Activated T-cell treated with anti-CD3 and anti-CD28 coated beads, Interleukin-2, amount 50 U/mL, for 72 hours (primary cell): ENCODE measurements around the gene ZNF407. TPM values are rescaled to one million over a fixed set of nuclear protein-coding genes. Genes with fewer than 3 reads are reported as not detected.

Experiments
- ATAC-seq, 2 donors: fragments of 150-1000 bp; cut with Tn5 transposase; replicated peaks in 1 of 2; 2 replicates each; pipeline ENCODE4 v1.10.0; 2021; ENCODE audit warnings: moderate library complexity in 2 of 2, mild to moderate bottlenecking in 1 of 2
- DNase-seq, 2 donors: peaks; one replicate each; pipeline ENCODE4 v3.0.0; 2021 to 2022; ENCODE audit warnings: mixed read lengths in 1 of 2
- H3K27ac Mint-ChIP-seq: one replicate; pipeline ENCODE4 v1.8.0; 2022; ENCODE audit warnings: mild to moderate bottlenecking, moderate library complexity, mixed read lengths
- H3K27me3 Mint-ChIP-seq: one replicate; pipeline ENCODE4 v1.8.0; 2022; ENCODE audit warnings: low read depth, mixed read lengths
- H3K36me3 Mint-ChIP-seq, 2 donors: one replicate each; pipeline ENCODE4 v1.8.0; 2022; ENCODE audit warnings: mixed read lengths in 2 of 2, mild to moderate bottlenecking in 1 of 2; ENCODE audit not compliant: insufficient read depth in 2 of 2
- H3K4me1 Mint-ChIP-seq: one replicate; pipeline ENCODE4 v1.8.0; 2022; ENCODE audit warnings: low read depth, mixed read lengths
- H3K4me3 Mint-ChIP-seq, 2 donors: one replicate each; pipeline ENCODE4 v1.8.0; 2022; ENCODE audit warnings: mild to moderate bottlenecking in 2 of 2, mixed read lengths in 2 of 2, moderate library complexity in 2 of 2
- H3K9me3 Mint-ChIP-seq, 2 donors: one replicate each; pipeline ENCODE4 v1.8.0; 2022; ENCODE audit warnings: mixed read lengths in 2 of 2
- total RNA-seq, 2 donors: library from RNA; stranded (reverse); gene quantifications; one replicate each; pipeline ENCODE4 v1.2.3, GENCODE V29; 2022

ZNF407 gene
- total RNA-seq, 2 donors from 2014 or later, result 11.9 to 13.0 TPM

DNA sequence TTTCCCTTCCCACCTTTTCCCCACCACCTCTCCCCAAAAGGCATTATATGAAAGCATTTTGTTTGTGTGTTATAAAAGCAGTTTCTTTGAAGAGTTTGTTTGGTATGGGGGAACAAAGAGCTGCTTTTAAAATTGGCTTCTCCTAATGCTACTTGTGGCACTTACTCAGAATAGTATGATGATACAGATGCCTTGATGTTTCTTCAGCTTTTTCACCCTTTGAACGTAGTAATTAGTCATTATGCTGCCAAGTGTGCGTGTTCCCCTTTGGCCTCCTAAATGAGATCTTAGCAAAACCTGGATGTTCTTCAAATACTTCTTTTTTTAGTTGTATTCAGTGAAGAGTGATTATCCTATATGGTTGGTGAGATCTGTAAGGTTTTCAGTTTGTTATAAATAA lies 427.9 kb downstream of the ZNF407 start:
- peak; percentile 52 to 60 for ATAC-seq
- no peak overlapping the region for H3K27ac Mint-ChIP-seq

DNA sequence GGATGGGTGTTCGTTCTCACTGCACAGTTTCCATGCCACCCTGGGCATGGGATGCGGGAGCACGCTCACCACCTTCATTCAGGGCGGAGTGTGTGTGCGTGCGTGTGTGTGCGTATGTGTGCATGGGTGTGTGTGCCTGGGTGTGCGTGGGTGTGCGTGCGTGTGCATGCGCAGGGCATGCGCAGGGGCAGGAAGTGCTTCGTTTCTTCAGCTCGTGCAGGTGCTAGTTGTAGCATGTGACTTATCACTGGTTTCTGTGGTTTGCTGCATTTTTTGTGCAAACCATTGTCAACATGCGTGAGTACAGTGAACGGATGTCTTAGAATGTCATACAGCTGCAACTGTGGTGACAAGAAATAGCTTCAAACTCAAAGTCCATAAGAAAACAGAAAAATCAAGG lies 431.8 kb downstream of the ZNF407 start:
- peaks cover 4 to 5% of the 10 kb centered on the region in 2 donors for H3K9me3 Mint-ChIP-seq
- H3K27me3 Mint-ChIP-seq, result no peaks in the 10 kb centered on the region
- H3K36me3 Mint-ChIP-seq, result peaks cover 8 to 10% of the 10 kb centered on the region in 2 donors
- peaks cover 18% of the 10 kb centered on the region for H3K4me1 Mint-ChIP-seq
- peak in 1 of 2 donors; percentile 36 for ATAC-seq
- DNase-seq, result no peak
- H3K27ac Mint-ChIP-seq, result peak overlapping the region; percentile 22
- H3K4me3 Mint-ChIP-seq, result peak overlapping the region in 1 of 2 donors; percentile 10

More for the DNA sequence above, 427.9 kb downstream of the ZNF407 start:
- DNase-seq, result no peak
- H3K9me3 Mint-ChIP-seq, result peaks cover 4 to 7% of the 10 kb centered on the region in 2 donors
- H3K36me3 Mint-ChIP-seq, result peaks cover 8 to 10% of the 10 kb centered on the region in 2 donors
- H3K27me3 Mint-ChIP-seq, result no peaks in the 10 kb centered on the region
- no peak overlapping the region for H3K4me3 Mint-ChIP-seq
- H3K4me1 Mint-ChIP-seq, result peaks cover 24% of the 10 kb centered on the region

DNA sequence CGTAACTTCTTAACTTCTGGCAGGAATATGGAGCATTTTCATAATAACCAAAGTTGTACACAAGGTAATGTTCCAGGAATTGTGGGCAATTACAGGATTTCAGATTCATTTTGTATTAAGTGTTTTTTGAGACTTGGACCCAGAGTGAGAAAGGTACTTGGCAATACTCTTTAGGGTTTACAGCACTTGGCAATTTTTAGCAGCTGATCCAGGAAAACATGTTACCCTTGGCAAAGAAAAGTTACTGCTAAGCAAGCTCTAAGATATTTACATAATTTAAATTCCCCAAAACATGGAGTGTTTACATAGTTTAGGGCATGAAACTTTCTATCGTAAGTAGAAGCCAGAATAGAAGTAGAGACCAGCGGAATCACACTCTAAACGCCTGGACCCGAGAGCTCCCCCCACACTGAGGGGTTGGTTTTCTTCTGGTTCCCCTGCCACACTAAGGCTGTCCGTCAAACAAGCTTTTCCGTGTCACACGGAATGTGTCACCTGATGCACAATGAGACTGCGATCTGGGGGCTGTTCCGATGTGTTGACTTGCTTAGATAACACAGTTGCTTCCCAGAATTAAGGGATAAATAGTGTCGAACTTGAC lies 434.1 kb downstream of the ZNF407 start:
- Mint-ChIP-seq H3K36me3 (peaks cover 8 to 10% of the 10 kb centered on the region in 2 donors), H3K27ac (no peak overlapping the region), H3K27me3 (no peaks in the 10 kb centered on the region), H3K9me3 (peaks cover 4 to 5% of the 10 kb centered on the region in 2 donors), H3K4me1 (peaks cover 20% of the 10 kb centered on the region), H3K4me3 (no peak overlapping the region)
- no peak for DNase-seq
- no peak for ATAC-seq

DNA sequence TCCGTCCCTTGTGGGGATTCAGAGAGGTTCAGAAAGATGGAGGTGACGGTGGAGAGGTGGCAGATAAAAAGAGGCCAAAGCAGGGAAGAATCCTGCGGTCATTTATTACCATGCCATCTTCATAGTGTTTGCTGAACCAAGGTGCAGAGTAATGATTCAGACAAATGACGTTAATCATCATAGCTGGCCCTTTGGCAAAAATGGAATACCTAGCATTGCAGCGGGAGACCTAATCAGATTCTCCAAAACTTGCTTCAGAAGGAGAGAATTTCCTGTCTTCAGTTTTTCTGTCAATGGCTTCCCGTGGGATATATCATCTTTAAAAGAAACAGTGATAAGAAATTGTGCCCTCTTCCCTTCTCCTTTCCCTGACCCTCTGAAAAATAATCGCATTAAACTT lies 435.8 kb downstream of the ZNF407 start:
- Mint-ChIP-seq H3K4me3 (no peak overlapping the region), H3K4me1 (peaks cover 20% of the 10 kb centered on the region), H3K27ac (no peak overlapping the region), H3K27me3 (no peaks in the 10 kb centered on the region), H3K9me3 (peaks cover 4 to 5% of the 10 kb centered on the region in 2 donors), H3K36me3 (peaks cover 4 to 10% of the 10 kb centered on the region in 2 donors)
- DNase-seq (no peak), ATAC-seq (no peak)

DNA sequence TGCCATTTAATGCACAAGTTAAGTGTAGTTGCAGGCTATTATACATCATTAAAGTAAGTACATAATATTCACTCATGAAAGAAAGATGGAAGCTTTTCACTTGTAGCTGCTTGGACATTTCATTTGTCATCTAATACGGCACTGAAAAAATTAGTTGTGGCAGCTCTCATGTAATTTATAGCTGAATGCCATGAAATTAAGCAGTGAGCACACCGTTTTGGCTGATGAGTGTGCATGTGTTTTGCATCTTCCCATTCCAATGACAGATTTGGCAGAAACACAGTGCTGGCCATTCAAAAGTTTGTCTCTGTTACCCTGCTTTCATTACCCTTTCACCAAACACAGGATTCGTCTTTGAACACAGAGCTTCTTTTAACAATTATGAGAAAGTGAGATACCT lies 437.3 kb downstream of the ZNF407 start:
- Mint-ChIP-seq H3K4me1 (peaks cover 10% of the 10 kb centered on the region), H3K9me3 (no peaks in the 10 kb centered on the region), H3K27ac (no peak overlapping the region), H3K36me3 (peaks cover 0 to under 1% of the 10 kb centered on the region in 2 donors), H3K27me3 (no peaks in the 10 kb centered on the region), H3K4me3 (no peak overlapping the region)
- no peak for ATAC-seq
- no peak for DNase-seq

DNA sequence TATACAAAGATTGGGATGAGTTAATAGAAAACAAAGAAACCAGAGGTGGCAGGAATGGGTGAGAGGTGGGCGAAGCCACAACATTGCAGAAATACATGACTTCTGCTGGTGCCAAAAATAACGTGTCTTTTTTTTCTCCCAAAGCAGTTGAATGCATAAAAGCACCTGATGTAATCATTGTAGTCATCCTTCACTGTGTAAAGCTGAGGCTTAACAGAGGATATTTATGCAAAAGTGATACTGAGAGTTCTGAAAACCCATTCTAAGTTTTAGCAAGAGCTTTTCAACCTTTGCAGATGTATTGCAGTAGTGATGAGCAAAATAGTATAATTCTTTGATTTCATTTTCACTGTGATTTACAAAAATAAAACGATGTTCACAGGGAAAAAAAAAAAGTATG lies 438.3 kb downstream of the ZNF407 start:
- H3K27me3 Mint-ChIP-seq, result no peaks in the 10 kb centered on the region
- DNase-seq (no peak), ATAC-seq (peak; percentile 75 to 94)
- H3K36me3 Mint-ChIP-seq, result no peaks in the 10 kb centered on the region
- peak overlapping the region in 1 of 2 donors; percentile 37 for H3K4me3 Mint-ChIP-seq
- H3K27ac Mint-ChIP-seq, result no peak overlapping the region
- no peaks in the 10 kb centered on the region for H3K9me3 Mint-ChIP-seq
- peaks cover 10% of the 10 kb centered on the region for H3K4me1 Mint-ChIP-seq

DNA sequence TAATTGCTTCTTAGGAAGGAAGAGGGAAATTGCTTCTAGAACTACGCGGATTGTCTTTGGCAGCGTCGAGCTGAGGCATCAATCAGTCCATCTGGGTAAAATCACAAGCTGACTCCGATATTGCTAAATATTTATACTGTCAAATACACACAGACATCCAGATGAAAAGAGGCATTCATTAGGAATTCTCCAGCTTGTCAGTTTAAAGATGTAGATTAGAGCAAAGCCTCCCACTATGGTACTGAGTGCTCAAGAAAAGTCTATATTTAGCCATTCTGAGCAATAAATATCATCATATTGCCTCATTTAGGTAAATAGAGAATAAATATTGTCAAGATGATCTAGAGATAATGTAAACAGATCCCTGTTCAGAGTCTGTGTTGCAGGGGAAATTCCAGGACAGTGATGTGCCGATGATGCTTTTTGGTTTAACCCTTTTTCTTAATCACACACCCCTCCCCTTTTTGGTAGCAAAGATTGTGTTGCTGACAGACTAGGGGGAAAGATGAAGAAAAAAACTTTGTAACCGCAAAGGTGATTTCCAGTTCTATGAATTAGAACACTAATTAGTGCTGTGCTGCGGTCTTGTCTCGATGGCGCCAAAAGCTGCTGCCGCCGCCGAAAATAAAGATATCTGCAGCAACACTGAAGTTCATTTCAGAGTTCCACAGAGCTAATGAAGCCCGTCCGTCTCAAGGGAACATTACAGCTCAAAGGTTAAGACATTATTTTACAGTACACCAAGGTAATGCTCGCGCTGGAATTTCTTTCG lies 439.4 kb downstream of the ZNF407 start:
- Mint-ChIP-seq H3K27me3 (no peaks in the 10 kb centered on the region), H3K9me3 (no peaks in the 10 kb centered on the region), H3K36me3 (no peaks in the 10 kb centered on the region), H3K4me1 (peaks cover 10% of the 10 kb centered on the region), H3K4me3 (no peak overlapping the region), H3K27ac (no peak overlapping the region)
- DNase-seq (no peak), ATAC-seq (no peak)

DNA sequence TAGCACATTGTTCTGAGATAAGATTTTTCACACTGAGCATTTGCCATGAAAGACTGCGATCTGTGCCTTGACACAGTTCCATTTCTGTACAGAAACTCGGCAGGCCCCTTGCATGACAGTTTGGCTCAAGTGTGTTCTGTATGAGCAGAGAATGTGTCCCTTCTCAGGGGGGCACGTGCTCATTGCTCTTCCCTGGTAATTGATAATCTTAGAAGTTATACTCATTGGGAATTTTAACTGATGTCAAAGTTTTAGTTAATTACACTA lies 440.0 kb downstream of the ZNF407 start:
- Mint-ChIP-seq H3K4me3 (no peak overlapping the region), H3K9me3 (no peaks in the 10 kb centered on the region), H3K36me3 (no peaks in the 10 kb centered on the region), H3K27me3 (no peaks in the 10 kb centered on the region), H3K4me1 (peaks cover 10% of the 10 kb centered on the region), H3K27ac (no peak overlapping the region)
- no peak for DNase-seq
- ATAC-seq, result no peak

DNA sequence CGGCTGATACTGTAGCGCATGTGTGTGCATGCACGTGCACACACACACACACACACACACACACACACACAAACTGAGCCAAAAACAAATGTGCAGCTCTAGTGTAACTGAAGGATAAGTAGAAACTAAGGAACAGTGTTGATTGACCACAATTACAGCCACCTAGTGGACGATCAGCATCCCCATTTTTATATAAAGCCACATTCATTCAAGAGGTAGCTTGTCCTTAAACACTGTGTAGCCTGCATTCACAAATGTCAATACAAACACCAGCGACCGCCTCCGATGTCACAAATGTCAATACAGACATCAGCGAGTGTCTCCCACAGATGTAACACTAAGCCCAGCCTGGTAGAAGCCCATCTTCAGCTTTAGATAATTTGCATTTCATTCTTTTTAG lies 443.9 kb downstream of the ZNF407 start:
- no peaks in the 10 kb centered on the region for H3K4me1 Mint-ChIP-seq

DNA sequence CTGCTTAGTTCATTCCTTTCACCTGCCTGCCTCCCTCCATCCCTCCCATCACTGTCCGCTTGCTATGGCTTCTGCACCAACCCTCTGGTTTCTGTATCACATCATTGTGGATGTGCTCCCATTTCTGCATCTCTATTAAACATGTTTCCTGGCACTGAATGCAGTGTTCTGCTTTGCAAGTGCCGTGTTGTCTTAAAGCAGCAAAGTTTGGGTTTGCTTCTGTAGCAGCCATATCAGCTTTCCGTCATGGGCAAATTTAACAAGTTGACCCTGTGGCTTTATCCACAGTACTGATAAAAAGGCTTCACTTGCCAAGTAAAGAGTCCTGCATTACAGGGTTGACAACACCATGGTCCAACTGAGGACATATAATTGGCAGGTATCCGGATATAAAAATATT lies 445.8 kb downstream of the ZNF407 start:
- ATAC-seq (no peak), DNase-seq (no peak)
- Mint-ChIP-seq H3K27me3 (no peaks in the 10 kb centered on the region), H3K9me3 (no peaks in the 10 kb centered on the region), H3K27ac (no peak overlapping the region), H3K4me1 (no peaks in the 10 kb centered on the region), H3K4me3 (no peak overlapping the region), H3K36me3 (no peaks in the 10 kb centered on the region)

More for the DNA sequence above, 443.9 kb downstream of the ZNF407 start:
- Mint-ChIP-seq H3K27me3 (no peaks in the 10 kb centered on the region), H3K36me3 (no peaks in the 10 kb centered on the region), H3K4me3 (no peak overlapping the region), H3K9me3 (no peaks in the 10 kb centered on the region), H3K27ac (no peak overlapping the region)
- ATAC-seq, result no peak
- no peak for DNase-seq

DNA sequence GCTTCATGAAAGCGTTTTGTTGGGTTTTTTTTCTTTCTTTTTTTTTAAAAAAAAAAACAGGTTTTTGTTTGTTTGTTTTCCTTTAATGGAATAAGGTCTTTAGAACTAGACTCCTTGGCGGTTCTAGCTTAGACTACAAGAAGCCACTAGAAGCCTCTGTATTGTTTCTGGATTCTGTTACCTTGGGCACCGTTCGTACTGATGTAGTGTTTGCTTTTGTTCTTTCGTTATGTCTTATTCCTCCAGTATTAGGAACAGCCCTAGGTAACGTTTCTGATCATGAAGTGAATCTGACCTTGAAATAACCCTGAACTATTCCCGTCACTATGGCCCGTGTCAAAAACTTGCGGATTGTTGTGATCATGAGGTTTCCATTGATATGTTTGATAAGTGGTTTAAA lies 446.6 kb downstream of the ZNF407 start:
- no peaks in the 10 kb centered on the region for H3K36me3 Mint-ChIP-seq
- no peak overlapping the region for H3K27ac Mint-ChIP-seq
- no peak overlapping the region for H3K4me3 Mint-ChIP-seq
- no peak for ATAC-seq
- no peaks in the 10 kb centered on the region for H3K4me1 Mint-ChIP-seq
- H3K9me3 Mint-ChIP-seq, result no peaks in the 10 kb centered on the region
- no peaks in the 10 kb centered on the region for H3K27me3 Mint-ChIP-seq
- no peak for DNase-seq

DNA sequence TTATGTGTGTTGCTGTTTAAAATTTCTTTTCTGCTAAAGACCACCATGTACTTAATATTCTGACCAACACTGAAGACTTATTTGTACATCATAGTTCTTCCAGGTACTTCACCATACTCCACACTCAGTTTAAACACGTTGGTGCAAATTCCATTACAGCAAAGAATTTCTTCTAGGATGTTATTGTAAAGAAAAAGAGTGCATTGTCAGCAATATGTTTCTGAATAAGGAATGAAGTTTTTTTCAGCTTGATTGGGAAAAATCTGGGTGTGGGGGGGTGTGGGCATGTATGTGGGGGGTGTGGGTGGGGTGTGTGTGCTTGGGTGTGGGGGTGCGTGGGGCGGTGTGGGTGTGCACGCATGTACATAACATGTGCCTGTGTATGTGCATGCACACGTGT lies 447.1 kb downstream of the ZNF407 start:
- Mint-ChIP-seq H3K4me3 (no peak overlapping the region), H3K27ac (no peak overlapping the region), H3K36me3 (no peaks in the 10 kb centered on the region), H3K27me3 (no peaks in the 10 kb centered on the region), H3K9me3 (no peaks in the 10 kb centered on the region), H3K4me1 (no peaks in the 10 kb centered on the region)
- no peak for DNase-seq
- ATAC-seq, result no peak

DNA sequence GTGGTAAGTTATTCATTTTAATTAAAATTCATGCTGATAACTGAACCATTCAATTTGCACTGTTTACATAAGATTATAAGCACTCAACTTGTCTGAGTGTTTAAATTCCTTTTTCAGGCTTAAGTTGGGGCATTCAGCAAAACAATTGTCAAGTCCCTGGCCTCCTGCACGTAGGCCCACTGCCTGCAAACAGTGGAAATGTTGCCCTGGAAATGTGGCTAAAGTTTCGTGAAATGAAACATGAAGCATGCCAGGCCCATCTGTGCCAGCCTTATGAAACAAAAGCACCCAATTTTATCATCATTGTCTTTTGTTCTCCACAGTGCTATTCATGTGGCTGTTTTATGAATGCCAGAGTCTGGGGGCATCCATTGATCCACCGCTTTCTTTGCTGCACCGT lies 447.6 kb downstream of the ZNF407 start:
- DNase-seq, result no peak
- Mint-ChIP-seq H3K4me3 (no peak overlapping the region), H3K27ac (no peak overlapping the region), H3K4me1 (no peaks in the 10 kb centered on the region), H3K36me3 (no peaks in the 10 kb centered on the region), H3K9me3 (no peaks in the 10 kb centered on the region), H3K27me3 (no peaks in the 10 kb centered on the region)
- no peak for ATAC-seq
